ENCODE data around the gene KLK6. TPM values are rescaled to one million over a fixed set of nuclear protein-coding genes. Genes with fewer than 3 reads are reported as not detected.

Gene KLK6
- total RNA-seq, 4 donors from 2014 or later: 0.46 to 1.0 TPM; not detected in 2

DNA sequence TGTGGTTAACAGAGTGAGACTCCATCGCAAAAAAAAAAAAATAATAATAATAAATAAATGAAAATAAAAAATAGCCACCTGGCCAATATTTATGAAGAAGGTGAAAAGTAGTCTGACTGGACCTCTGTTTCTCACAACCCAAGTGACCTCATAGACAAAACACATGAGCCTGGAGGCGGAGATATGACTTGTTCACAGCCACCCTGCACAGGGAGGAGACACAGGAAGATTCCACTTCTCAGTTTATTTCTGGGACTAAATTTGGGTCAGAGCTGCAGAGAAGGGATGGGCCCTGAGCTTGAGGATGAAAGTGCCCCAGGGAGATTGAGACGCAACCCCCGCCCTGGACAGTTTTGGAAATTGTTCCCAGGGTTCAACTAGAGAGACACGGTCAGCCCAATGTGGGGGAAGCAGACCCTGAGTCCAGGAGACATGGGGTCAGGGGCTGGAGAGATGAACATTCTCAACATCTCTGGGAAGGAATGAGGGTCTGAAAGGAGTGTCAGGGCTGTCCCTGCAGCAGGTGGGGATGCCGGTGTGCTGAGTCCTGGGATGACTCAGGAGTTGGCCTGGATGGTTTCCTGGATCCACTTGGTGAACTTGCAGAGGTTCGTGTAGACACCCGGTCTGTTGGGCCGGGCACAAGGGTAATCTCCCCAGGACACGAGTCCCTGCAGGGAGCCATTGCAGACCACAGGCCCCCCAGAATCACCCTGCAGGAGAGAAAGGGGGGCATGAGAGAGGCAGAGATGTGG, 26.1 kb downstream of the KLK6 start:
- no peak overlapping the region for H3K4me3 ChIP-seq
- TF ChIP-seq, protein P1, sequence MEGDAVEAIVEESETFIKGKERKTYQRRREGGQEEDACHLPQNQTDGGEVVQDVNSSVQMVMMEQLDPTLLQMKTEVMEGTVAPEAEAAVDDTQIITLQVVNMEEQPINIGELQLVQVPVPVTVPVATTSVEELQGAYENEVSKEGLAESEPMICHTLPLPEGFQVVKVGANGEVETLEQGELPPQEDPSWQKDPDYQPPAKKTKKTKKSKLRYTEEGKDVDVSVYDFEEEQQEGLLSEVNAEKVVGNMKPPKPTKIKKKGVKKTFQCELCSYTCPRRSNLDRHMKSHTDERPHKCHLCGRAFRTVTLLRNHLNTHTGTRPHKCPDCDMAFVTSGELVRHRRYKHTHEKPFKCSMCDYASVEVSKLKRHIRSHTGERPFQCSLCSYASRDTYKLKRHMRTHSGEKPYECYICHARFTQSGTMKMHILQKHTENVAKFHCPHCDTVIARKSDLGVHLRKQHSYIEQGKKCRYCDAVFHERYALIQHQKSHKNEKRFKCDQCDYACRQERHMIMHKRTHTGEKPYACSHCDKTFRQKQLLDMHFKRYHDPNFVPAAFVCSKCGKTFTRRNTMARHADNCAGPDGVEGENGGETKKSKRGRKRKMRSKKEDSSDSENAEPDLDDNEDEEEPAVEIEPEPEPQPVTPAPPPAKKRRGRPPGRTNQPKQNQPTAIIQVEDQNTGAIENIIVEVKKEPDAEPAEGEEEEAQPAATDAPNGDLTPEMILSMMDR (IDR thresholded peaks at IDR 0.05): no peak
- TF ChIP-seq POLR2A (IDR thresholded peaks at IDR 0.05): no peak
- H3K9me3 ChIP-seq: no peaks in the 10 kb centered on the region
- no peaks in the 10 kb centered on the region for H3K27me3 ChIP-seq
- DNase-seq: no peak
- no peaks in the 10 kb centered on the region for H3K4me1 ChIP-seq
- no peak overlapping the region for H3K27ac ChIP-seq
- no peaks in the 10 kb centered on the region for H3K36me3 ChIP-seq
- intact Hi-C loops (cut with DNase I; ENCODE audit: low total_unique reads): no loop called here

DNA sequence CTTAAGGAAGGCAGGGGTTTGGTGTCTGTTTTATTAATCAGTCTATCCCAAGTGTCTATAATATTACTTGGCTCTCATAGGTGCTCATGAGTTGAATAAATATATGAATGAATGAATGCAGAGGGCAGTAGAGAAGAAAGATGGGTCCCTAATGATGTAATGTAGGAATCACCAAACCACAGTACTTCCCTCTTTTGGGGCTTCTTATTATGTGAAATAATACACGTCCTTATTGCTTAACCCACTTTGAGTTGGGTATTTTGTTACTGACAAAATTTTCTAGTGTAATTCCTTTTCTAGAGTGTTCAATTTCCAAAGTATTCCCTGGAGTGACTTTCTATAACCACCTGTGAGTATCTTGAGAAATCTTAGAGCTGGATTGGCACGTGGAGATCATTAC, 29.8 kb downstream of the KLK6 start:
- no peaks in the 10 kb centered on the region for H3K27me3 ChIP-seq
- intact Hi-C loops (cut with DNase I; ENCODE audit: low total_unique reads): no loop called here

DNA sequence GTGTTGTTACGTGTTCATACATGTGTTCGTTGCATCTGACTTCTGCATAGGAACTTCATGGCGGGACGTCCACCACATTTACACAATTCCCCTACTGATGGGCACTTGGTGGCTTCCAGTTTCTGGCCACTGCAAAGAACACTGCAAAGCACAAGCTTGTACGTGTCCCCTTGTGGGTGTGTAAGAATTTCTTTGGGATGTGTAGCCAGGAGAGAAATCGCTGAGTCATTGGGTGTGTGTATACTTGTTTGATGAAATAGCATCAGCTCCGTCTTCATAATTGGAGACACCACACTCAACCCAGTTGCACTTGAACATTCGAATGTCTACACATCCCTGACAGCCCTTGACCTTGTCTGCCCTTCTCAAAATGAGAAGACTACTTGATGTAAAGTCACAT, 35.8 kb downstream of the KLK6 start:
- Histone ChIP-seq H3K27me3 (no peaks in the 10 kb centered on the region), H3K9me3 (no peaks in the 10 kb centered on the region), H3K4me3 (no peak overlapping the region), H3K4me1 (no peaks in the 10 kb centered on the region), H3K27ac (no peak overlapping the region), H3K36me3 (no peaks in the 10 kb centered on the region)
- intact Hi-C loops (cut with DNase I; ENCODE audit: low total_unique reads): no loop called here
- no peak for DNase-seq
- TF ChIP-seq, protein P1 (IDR thresholded peaks at IDR 0.05): no peak
- no peak for TF ChIP-seq POLR2A (IDR thresholded peaks at IDR 0.05)

More for the DNA sequence above, 29.8 kb downstream of the KLK6 start:
- no peaks in the 10 kb centered on the region for H3K4me1 ChIP-seq
- H3K27ac ChIP-seq: no peak overlapping the region
- H3K36me3 ChIP-seq: no peaks in the 10 kb centered on the region
- H3K9me3 ChIP-seq: no peaks in the 10 kb centered on the region
- TF ChIP-seq, protein P1 (IDR thresholded peaks at IDR 0.05): no peak
- no peak for TF ChIP-seq POLR2A (IDR thresholded peaks at IDR 0.05)
- no peak for DNase-seq
- no peak overlapping the region for H3K4me3 ChIP-seq

DNA sequence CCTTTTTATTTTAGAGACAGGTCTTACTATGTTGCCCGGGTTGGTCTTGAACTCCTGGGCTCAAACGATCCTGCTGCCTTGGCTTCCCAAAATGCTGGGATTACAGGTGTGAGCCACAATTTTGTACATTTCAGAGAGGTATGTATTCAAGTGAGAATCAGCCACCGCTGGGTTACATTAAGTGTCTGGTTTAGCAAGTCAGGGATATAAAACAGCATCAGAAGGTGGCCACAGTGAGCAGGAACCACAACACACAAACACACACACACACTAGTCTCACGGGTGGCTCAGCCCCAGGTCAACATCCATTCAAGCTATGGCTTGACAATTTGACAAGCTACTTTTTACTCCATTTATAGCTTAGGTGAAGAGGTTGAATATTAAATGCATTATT, 36.7 kb downstream of the KLK6 start:
- H3K9me3 ChIP-seq: no peaks in the 10 kb centered on the region
- no peak overlapping the region for H3K4me3 ChIP-seq
- H3K4me1 ChIP-seq: no peaks in the 10 kb centered on the region
- TF ChIP-seq POLR2A (IDR thresholded peaks at IDR 0.05): no peak
- TF ChIP-seq, protein P1 (IDR thresholded peaks at IDR 0.05): no peak
- DNase-seq: no peak
- intact Hi-C loops (cut with DNase I; ENCODE audit: low total_unique reads): no loop called here
- no peak overlapping the region for H3K27ac ChIP-seq
- no peaks in the 10 kb centered on the region for H3K36me3 ChIP-seq
- H3K27me3 ChIP-seq: no peaks in the 10 kb centered on the region

DNA sequence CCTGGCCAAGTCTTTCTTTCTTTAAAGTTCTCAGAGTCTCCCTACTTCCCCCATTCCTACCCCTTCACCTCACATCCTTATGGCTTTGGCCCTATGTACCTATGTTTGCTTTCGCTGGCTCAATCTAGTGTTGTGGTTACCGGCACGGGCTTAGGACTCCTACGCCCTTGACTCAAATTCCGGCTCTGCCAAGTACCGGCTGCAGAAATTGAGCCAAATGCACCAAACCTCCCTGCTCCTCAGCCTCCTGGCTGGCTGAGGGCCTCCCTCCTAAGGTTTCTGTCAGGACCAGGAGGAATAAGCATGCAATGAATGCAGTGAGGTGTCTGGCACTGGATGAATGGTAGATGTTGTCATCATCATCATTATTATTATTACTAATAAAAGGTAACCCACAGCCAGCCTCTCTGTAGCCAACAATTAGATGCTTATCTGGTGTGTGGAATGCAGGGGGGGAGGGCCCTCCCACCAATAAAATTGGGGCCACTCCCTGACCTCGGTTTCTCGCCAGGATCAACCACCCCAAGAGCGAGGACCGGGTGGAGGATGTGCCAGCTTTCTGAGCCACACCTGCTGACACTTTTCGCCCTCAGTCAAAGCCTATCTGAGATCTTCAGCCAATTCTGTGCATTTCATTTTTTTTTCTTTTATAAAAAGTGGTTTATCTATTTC, 37.2 kb downstream of the KLK6 start:
- Histone ChIP-seq H3K4me3 (no peak overlapping the region), H3K27ac (no peak overlapping the region), H3K4me1 (no peaks in the 10 kb centered on the region), H3K36me3 (no peaks in the 10 kb centered on the region), H3K27me3 (no peaks in the 10 kb centered on the region), H3K9me3 (no peaks in the 10 kb centered on the region)
- no peak for DNase-seq
- TF ChIP-seq POLR2A (IDR thresholded peaks at IDR 0.05): no peak
- TF ChIP-seq, protein P1 (IDR thresholded peaks at IDR 0.05): no peak
- intact Hi-C loops (cut with DNase I; ENCODE audit: low total_unique reads): no loop called here
